Mesodermal cell (in vitro differentiated cells): ENCODE measurements around the gene PKP4. TPM values are rescaled to one million over a fixed set of nuclear protein-coding genes. Genes with fewer than 3 reads are reported as not detected.
A peak's percentile ranks its signal among the peaks of the same experiment; 100 is the strongest.
"Not testable (repeated sequence)": the region's sequence is repeated elsewhere in the genome, so short reads cannot be mapped to it uniquely, and the experiment has no call there.

Experiments used
- H3K27ac ChIP-seq: 2 replicates; pipeline ENCODE4 v1.7.0; 2013; ENCODE audit warnings: mild to moderate bottlenecking, low read depth, low read length, moderate library complexity; ENCODE audit not compliant: severe bottlenecking
- H3K36me3 ChIP-seq: 2 replicates; pipeline ENCODE4 v1.7.1; 2013; ENCODE audit warnings: mild to moderate bottlenecking, low read length, moderate library complexity; ENCODE audit not compliant: control insufficient read depth, insufficient read depth
- H3K4me1 ChIP-seq: one replicate; pipeline ENCODE4 v1.7.1; 2013; ENCODE audit warnings: mild to moderate bottlenecking, low read length; ENCODE audit not compliant: insufficient read depth, control insufficient read depth, poor library complexity, severe bottlenecking
- H3K4me3 ChIP-seq: 2 replicates; pipeline ENCODE4 v1.7.0; 2013; ENCODE audit warnings: low read length, control low read depth, mild to moderate bottlenecking; ENCODE audit not compliant: insufficient read depth, poor library complexity, severe bottlenecking; ENCODE audit errors: extremely low read depth
- H3K9me3 ChIP-seq: 2 replicates; pipeline ENCODE4 v1.7.1; 2013; ENCODE audit warnings: mild to moderate bottlenecking, low read length, moderate library complexity; ENCODE audit not compliant: control insufficient read depth
- WGBS, 2 experiments: methylation state at CpG; one replicate each; pipeline ENCODE4 v1.1.5; 2013; ENCODE audit warnings: missing lambda C conversion rate in 2 of 2; ENCODE audit not compliant: insufficient coverage in 2 of 2; 5-methylcytosine and 5-hydroxymethylcytosine counted together
- polyA plus RNA-seq, 2 experiments: library from polyadenylated mRNA; stranded (reverse); fragments of 50-300 nt; gene quantifications; one replicate each; pipeline ENCODE4 v1.2.3, GENCODE V29; 2013

The PKP4 gene
- polyA plus RNA-seq (2013, experiment 1 of 2), result 42.5 TPM
- polyA plus RNA-seq (2013, experiment 2 of 2), result 39.2 TPM

GRCh38 chr2:158456309-158457066 lies at the start of gene PKP4, which contains the start of gene CCDC148:
Gene PKP4 (plus strand): TSS chr2:158456952. CDS start chr2:158533185, 76,233 bp downstream.
Gene CCDC148 (minus strand): TSS chr2:158456753. CDS start chr2:158456439, 314 bp downstream.
- H3K4me3 ChIP-seq, result peak within 1 kb of the TSS; percentile 73
- H3K27ac ChIP-seq, result peak within 1 kb of the TSS; percentile 93
- H3K36me3 ChIP-seq, result no peaks in the 10 kb centered on the region
- peaks cover 10% of the 10 kb centered on the region for H3K4me1 ChIP-seq
- H3K9me3 ChIP-seq, result no peaks in the 10 kb centered on the region
- 0 to 2% methylated on average over 17 to 25 of the region's 48 CpGs for WGBS, 2 experiments

- H3K36me3 ChIP-seq, result no peaks in the 10 kb centered on the region
- peaks cover 4% of the 10 kb centered on the region for H3K9me3 ChIP-seq
- 70 to 87% methylated on average over 3 of the region's 3 CpGs for WGBS, 2 experiments
- peaks cover 6% of the 10 kb centered on the region for H3K4me1 ChIP-seq
- no peak overlapping the region for H3K4me3 ChIP-seq
- no peak overlapping the region for H3K27ac ChIP-seq
Observed at GRCh38 chr2:158407031-158407430, 49.7 kb upstream of the PKP4 start.

- Histone ChIP-seq H3K4me3 (no peak overlapping the region), H3K4me1 (peaks cover 9% of the 10 kb centered on the region), H3K9me3 (peaks cover 4% of the 10 kb centered on the region), H3K36me3 (no peaks in the 10 kb centered on the region), H3K27ac (no peak overlapping the region)
- WGBS, 2 experiments, result no CpG with 5 or more reads among the region's 1 CpG
Observed at GRCh38 chr2:158410132-158410531, 46.6 kb upstream of the PKP4 start.

GRCh38 chr2:158411748-158412147 lies 45.0 kb upstream of the PKP4 start:
- H3K9me3 ChIP-seq, result peaks cover 9% of the 10 kb centered on the region
- H3K27ac ChIP-seq, result peak overlapping the region; percentile 29
- no peaks in the 10 kb centered on the region for H3K36me3 ChIP-seq
- H3K4me1 ChIP-seq, result peaks cover 9% of the 10 kb centered on the region
- no peak overlapping the region for H3K4me3 ChIP-seq

- Histone ChIP-seq H3K27ac (peak overlapping the region; percentile 29), H3K4me3 (no peak overlapping the region), H3K4me1 (peaks cover 9% of the 10 kb centered on the region), H3K9me3 (peaks cover 9% of the 10 kb centered on the region), H3K36me3 (no peaks in the 10 kb centered on the region)
- WGBS, 2 experiments, result 71% methylated on average over 1 of the region's 3 CpGs; no CpG with 5 or more reads in 1 of the 2 experiments
Observed at GRCh38 chr2:158412206-158412605, 44.5 kb upstream of the PKP4 start.

DNA sequence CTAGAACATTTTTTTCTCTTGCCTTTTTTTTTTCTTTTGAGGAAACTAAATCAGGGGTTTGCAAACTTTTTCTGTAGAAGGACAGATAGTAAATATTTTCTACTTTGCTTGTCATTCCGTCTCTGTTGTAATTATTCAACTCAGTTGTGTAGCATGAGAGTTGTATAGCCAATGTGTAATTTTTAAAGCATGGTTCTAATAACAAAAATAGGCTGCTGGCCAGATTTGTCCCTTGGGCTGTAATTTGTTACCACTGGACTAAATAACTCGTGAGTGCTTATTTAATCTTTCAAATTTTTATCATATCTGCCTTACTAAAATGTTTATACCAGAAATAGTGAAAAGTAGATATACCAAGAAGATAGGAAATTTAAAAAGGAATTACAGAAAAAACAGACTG lies 43.2 kb upstream of the PKP4 start:
- no peak overlapping the region for H3K27ac ChIP-seq
- WGBS, 2 experiments, result 83% methylated on average over 1 of the region's 2 CpGs; no CpG with 5 or more reads in 1 of the 2 experiments

DNA sequence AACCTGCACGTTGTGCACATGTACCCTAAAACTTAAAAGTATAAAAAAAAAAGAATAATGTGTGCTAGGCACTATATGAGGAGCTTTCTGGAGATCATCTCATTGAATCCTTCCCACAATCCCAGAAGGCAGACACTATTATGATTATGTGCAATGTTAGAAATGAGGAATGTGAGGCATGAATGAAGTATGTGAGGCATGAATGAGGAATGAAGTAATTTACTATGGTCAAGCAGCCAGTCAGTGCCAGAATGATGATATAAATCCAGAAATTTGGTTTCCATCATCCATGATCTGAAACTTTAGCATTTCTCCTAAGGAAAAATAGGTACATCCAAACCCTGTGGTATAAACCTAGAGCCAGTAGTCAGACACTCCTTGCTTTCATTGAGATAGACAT lies 42.2 kb upstream of the PKP4 start:
- peaks cover 9% of the 10 kb centered on the region for H3K9me3 ChIP-seq

More for the DNA sequence above, 43.2 kb upstream of the PKP4 start:
- no peaks in the 10 kb centered on the region for H3K36me3 ChIP-seq
- H3K4me3 ChIP-seq, result no peak overlapping the region
- H3K9me3 ChIP-seq, result peaks cover 9% of the 10 kb centered on the region
- H3K4me1 ChIP-seq, result peaks cover 9% of the 10 kb centered on the region

DNA sequence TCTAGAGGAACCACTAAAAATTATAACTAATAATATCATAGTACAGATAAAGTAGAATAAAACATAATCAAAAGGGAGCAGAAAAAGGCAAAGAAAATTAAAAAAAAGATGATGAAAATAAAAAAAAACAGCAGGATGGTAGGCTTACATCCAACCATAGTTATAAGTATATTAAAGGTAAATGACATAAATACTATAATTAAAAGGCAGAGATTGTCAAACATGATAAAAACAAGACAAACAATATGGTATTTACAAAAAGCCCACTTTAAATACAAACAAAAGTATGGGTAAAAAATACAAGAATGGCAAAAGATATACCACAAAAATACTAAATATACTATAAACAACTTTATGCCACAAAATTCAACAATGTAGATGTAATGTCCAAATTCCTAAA lies 24.6 kb upstream of the PKP4 start:
- no peak overlapping the region for H3K27ac ChIP-seq
- no peak overlapping the region for H3K4me3 ChIP-seq
- no peaks in the 10 kb centered on the region for H3K4me1 ChIP-seq
- H3K36me3 ChIP-seq, result no peaks in the 10 kb centered on the region
- peaks cover 11% of the 10 kb centered on the region for H3K9me3 ChIP-seq

More for the DNA sequence above, 42.2 kb upstream of the PKP4 start:
- Histone ChIP-seq H3K36me3 (no peaks in the 10 kb centered on the region), H3K27ac (no peak overlapping the region), H3K4me3 (no peak overlapping the region), H3K4me1 (peaks cover 9% of the 10 kb centered on the region)
- no CpG with 5 or more reads among the region's 1 CpG for WGBS, 2 experiments

- peaks cover 11% of the 10 kb centered on the region for H3K9me3 ChIP-seq
- WGBS, 2 experiments, result 91 to 98% methylated on average over 11 to 13 of the region's 13 CpGs
- not testable (repeated sequence) for H3K4me1 ChIP-seq, H3K4me3 ChIP-seq, H3K36me3 ChIP-seq, H3K27ac ChIP-seq
Observed at GRCh38 chr2:158433716-158434115, 23.0 kb upstream of the PKP4 start.

DNA sequence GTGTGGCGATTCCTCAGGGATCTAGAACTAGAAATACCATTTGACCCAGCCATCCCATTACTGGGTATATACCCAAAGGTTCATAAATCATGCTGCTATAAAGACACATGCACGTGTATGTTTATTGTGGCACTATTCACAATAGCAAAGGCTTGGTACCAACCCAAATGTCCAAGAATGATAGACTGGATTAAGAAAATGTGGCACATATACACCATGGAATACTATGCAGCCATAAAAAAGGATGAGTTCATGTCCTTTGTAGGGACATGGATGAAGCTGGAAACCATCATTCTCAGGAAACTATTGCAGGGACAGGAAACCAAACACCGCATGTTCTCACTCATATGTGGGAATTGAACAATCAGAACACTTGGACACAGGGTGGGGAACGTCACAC lies 17.7 kb upstream of the PKP4 start:
- not testable (repeated sequence) for H3K4me3 ChIP-seq, H3K27ac ChIP-seq, H3K36me3 ChIP-seq, H3K9me3 ChIP-seq, H3K4me1 ChIP-seq
- WGBS, 2 experiments, result 76 to 100% methylated on average over 2 of the region's 4 CpGs

DNA sequence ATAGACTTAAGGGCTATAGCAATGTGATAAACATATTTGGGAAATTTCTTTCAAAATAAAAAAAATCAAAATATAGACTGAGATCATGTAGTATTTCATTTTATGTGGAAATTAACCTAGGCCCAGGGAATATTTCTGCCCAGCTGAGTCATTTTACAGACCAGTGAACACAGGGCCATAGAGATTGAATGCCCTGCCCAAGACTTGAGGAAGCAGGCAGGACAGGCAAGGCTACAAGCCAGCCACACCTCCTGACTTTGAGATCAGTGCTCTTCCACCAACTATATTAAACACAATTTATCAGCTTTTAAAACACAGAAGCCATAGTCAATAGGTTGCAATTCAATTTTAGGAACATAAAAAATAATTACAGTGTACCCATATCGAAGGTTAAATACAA lies 13.1 kb upstream of the PKP4 start:
- Histone ChIP-seq H3K4me1 (no peaks in the 10 kb centered on the region), H3K36me3 (no peaks in the 10 kb centered on the region), H3K4me3 (no peak overlapping the region), H3K27ac (no peak overlapping the region), H3K9me3 (peaks cover 3% of the 10 kb centered on the region)
- no CpG with 5 or more reads among the region's 1 CpG for WGBS, 2 experiments
